ENCODE data around the gene RBM46. TPM values are rescaled to one million over a fixed set of nuclear protein-coding genes. Genes with fewer than 3 reads are reported as not detected.
"Not testable (repeated sequence)": the region's sequence is repeated elsewhere in the genome, so short reads cannot be mapped to it uniquely, and the experiment has no call there.

The RBM46 gene
- total RNA-seq, 1 donor from 2014 or later: not detected

DNA sequence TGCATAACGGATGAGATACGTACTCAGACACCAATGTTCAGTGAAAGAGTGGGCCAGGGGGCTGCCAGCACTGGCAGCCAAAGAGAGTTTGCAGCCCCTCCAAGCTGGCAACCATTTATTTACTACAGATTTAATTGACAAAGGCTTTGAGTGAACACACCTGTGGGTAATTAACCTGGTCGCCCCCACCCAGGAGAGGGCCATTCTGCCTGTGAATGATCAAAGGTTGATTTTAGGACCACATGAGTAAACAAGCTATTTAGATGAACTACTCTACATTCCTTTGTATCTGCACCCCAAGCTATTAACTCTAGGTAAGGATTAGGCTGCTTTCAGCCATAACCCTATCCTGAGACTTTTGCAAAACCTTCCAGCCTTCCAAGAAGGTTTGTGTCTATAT, 55.0 kb downstream of the RBM46 start:
- no peak for DNase-seq (ENCODE audit: low read depth, low spot score)

DNA sequence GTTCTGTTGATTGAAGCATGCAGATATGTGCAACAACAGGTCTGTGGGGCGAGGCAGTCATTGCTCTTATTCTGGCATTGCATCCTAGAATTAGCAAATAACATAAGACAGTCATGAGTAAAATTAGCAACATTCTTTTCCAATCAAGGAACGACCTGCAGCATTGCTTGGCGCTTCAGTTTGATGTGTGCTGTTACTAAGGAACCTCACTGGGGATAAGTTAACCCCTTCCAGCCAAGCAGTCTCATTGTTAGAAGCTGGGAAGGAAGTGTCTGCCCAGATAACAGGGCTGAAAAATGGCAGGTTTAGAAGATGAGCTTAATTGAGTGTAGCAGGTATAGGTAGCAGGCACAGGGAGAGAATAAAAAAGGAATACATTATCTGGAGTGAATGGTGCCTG, 55.4 kb downstream of the RBM46 start:
- DNase-seq (ENCODE audit: low read depth, low spot score): no peak

GRCh38 chr4:154838155-154838554, 57.1 kb downstream of the RBM46 start:
- no peak for DNase-seq (ENCODE audit: low read depth, low spot score)

DNA sequence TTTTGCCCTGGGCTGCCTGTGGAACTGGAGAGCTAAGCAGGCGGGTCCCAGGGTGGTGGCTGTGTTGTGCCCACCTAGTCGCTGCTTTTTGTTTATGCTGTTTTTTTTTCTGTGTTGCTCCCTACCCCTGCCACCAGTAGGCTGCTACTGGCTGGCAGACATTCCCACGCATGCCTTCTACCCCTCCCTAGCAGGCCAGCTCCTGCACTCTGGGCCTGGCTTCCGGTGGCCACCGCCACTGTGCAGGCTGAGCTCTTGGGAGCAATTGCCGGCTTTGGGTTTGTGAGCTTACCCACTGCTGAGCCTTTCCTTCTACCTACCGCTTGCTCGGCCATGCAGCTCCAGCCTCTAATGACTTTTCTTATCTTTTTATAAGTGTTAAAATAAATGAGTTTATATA, 57.6 kb downstream of the RBM46 start:
- no peak for DNase-seq (ENCODE audit: low read depth, low spot score)

DNA sequence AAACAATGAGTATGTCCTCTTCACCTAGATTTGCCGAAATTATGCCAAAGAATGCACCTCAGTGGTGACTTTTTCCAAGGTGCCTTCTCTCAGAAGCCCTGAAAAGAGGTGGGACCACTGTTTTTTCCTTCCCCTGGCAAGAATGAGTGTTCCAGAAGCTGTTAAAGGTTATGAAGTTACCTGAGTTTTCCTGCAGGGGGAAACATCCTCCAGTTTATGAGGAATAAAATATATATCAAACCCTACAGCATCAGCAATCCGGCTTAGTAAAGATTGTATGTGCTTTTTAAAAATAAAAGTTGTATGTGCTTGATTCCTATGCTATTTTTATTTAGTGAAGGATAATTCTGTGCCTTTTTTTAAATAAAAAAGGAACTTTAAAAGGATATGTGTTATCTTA, 73.3 kb downstream of the RBM46 start:
- no peak for DNase-seq (ENCODE audit: low read depth, low spot score)

GRCh38 chr4:154858166-154858565, 77.1 kb downstream of the RBM46 start:
- no peak for DNase-seq (ENCODE audit: low read depth, low spot score)

DNA sequence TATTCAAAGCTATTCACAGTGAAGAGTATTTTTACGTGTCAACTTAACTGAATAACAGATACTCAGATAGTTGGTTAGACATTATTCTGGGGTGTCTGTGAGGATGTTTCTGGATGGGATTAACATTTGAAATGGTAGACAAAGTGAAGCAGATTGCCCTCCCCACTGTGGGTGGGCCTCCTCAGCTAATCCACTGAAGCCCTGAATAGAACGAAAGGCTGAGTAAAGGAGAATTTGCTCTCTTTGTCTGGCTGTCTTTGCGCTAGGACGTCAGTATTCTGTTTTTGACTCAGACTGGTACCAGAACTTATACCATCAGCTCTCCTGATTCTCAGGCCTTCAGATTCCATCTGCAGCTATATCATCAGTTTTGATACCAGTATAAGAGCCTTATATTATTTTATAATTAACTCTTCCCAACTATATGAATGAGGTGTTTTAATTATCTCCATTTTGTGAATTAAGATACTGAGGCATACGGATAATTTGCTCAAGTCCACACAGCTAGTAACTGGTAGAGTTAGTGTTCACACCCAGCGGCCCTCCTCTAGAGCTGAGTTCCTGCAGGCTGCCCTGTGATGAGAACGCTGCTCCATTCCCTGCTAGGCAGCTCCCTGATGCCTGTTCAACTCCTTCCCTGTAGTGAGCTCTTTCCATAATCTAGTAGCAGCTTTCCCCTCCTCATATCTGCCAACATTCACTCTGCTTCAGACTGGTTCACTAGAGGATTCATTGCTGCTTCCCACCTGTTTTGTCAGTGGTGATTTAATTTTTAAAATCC, 87.5 kb downstream of the RBM46 start:
- no peak for DNase-seq (ENCODE audit: low read depth, low spot score)

GRCh38 chr4:154869301-154869700, 88.2 kb downstream of the RBM46 start:
- no peak for DNase-seq (ENCODE audit: low read depth, low spot score)

GRCh38 chr4:154872198-154872597, 91.1 kb downstream of the RBM46 start:
- DNase-seq (ENCODE audit: low read depth, low spot score): no peak

GRCh38 chr4:154874049-154874448, 93.0 kb downstream of the RBM46 start:
- not testable (repeated sequence) for DNase-seq (ENCODE audit: low read depth, low spot score)

- DNase-seq (ENCODE audit: low read depth, low spot score): no peak
Observed at GRCh38 chr4:154877110-154877760, 96.2 kb downstream of the RBM46 start.

Other genes with a start within 250 kb of the RBM46 start
- gene PLRG1, start 230.9 kb upstream of the RBM46 start, total RNA-seq: 93.1 and 130 TPM in 2 replicates
- not detected in 2 replicates for gene FGB, start 218.3 kb upstream of the RBM46 start, total RNA-seq
- not detected in 2 replicates for gene FGA, start 190.5 kb upstream of the RBM46 start, total RNA-seq
- gene FGG, start 168.6 kb upstream of the RBM46 start, total RNA-seq: not detected in 2 replicates
- gene LRAT, start 37.3 kb upstream of the RBM46 start, total RNA-seq: not detected in 2 replicates

Data from pulmonary artery endothelial cell (primary cell).